ENCODE measurements around the gene NALCN. TPM values are rescaled to one million over a fixed set of nuclear protein-coding genes. Genes with fewer than 3 reads are reported as not detected.

NALCN gene
- total and polyA plus RNA-seq, 4 donors: 0.11 to 0.64 (median 0.37) TPM

- DNase-seq (no peak), ATAC-seq (ENCODE audit: insufficient read depth, low FRiP score) (no peak)
- Histone ChIP-seq H3K9ac (ENCODE audit: insufficient read depth in 1 of 2, low read length in 2 of 2) (no peak overlapping the region), H3K4me1 (ENCODE audit: control insufficient read depth in 5 of 5, insufficient read depth in 5 of 5, low read length in 5 of 5) (no peaks in the 10 kb centered on the region), H3K27ac (ENCODE audit: low read depth in 1 of 2, low read length in 1 of 2) (no peak overlapping the region), H3K9me3 (ENCODE audit: control insufficient read depth in 4 of 4, insufficient read depth in 3 of 4, low read length in 3 of 4) (no peaks in the 10 kb centered on the region), H3K36me3 (ENCODE audit: control insufficient read depth in 4 of 4, insufficient read depth in 4 of 4, low read length in 4 of 4) (no peaks in the 10 kb centered on the region), H3K27me3 (ENCODE audit: control insufficient read depth in 3 of 3, insufficient read depth in 3 of 3, low read length in 2 of 3) (no peaks in the 10 kb centered on the region), H3K4me3 (no peak overlapping the region)
- 82% methylated on average over 2 of the region's 2 CpGs for WGBS, 2 donors
- no peak for TF ChIP-seq CTCF (IDR thresholded peaks at IDR 0.05; ENCODE audit: control extremely low read depth, extremely low read depth)
Observed at GRCh38 chr13:101219609-101220265, 196.6 kb downstream of the NALCN start.

- DNase-seq (no peak), ATAC-seq (ENCODE audit: insufficient read depth, low FRiP score) (no peak)
- no peak overlapping the region for H3K4me3 ChIP-seq
- H3K27me3 ChIP-seq (ENCODE audit: control insufficient read depth in 3 of 3, insufficient read depth in 3 of 3, low read length in 2 of 3): no peaks in the 10 kb centered on the region
- H3K9ac ChIP-seq (ENCODE audit: insufficient read depth in 1 of 2, low read length in 2 of 2): no peak overlapping the region
- no peak for TF ChIP-seq CTCF (IDR thresholded peaks at IDR 0.05; ENCODE audit: control extremely low read depth, extremely low read depth)
- H3K27ac ChIP-seq (ENCODE audit: low read depth in 1 of 2, low read length in 1 of 2): no peak overlapping the region
- H3K4me1 ChIP-seq (ENCODE audit: control insufficient read depth in 5 of 5, insufficient read depth in 5 of 5, low read length in 5 of 5): no peaks in the 10 kb centered on the region
- WGBS, 2 donors: 71 to 84% methylated on average over 2 of the region's 2 CpGs
- no peaks in the 10 kb centered on the region for H3K36me3 ChIP-seq (ENCODE audit: control insufficient read depth in 4 of 4, insufficient read depth in 4 of 4, low read length in 4 of 4)
- no peaks in the 10 kb centered on the region for H3K9me3 ChIP-seq (ENCODE audit: control insufficient read depth in 4 of 4, insufficient read depth in 3 of 4, low read length in 3 of 4)
Observed at GRCh38 chr13:101218484-101218883, 197.8 kb downstream of the NALCN start.

- DNase-seq: no peak
- no peaks in the 10 kb centered on the region for H3K4me1 ChIP-seq (ENCODE audit: control insufficient read depth in 5 of 5, insufficient read depth in 5 of 5, low read length in 5 of 5)
- no peak for ATAC-seq (ENCODE audit: insufficient read depth, low FRiP score)
- no peaks in the 10 kb centered on the region for H3K9me3 ChIP-seq (ENCODE audit: control insufficient read depth in 4 of 4, insufficient read depth in 3 of 4, low read length in 3 of 4)
- no peaks in the 10 kb centered on the region for H3K36me3 ChIP-seq (ENCODE audit: control insufficient read depth in 4 of 4, insufficient read depth in 4 of 4, low read length in 4 of 4)
- no peak overlapping the region for H3K27ac ChIP-seq (ENCODE audit: low read depth in 1 of 2, low read length in 1 of 2)
- H3K9ac ChIP-seq (ENCODE audit: insufficient read depth in 1 of 2, low read length in 2 of 2): no peak overlapping the region
- no peaks in the 10 kb centered on the region for H3K27me3 ChIP-seq (ENCODE audit: control insufficient read depth in 3 of 3, insufficient read depth in 3 of 3, low read length in 2 of 3)
- no peak for TF ChIP-seq CTCF (IDR thresholded peaks at IDR 0.05; ENCODE audit: control extremely low read depth, extremely low read depth)
- H3K4me3 ChIP-seq: no peak overlapping the region
Observed at GRCh38 chr13:101217086-101217485, 199.2 kb downstream of the NALCN start.

- Histone ChIP-seq H3K4me1 (ENCODE audit: control insufficient read depth in 5 of 5, insufficient read depth in 5 of 5, low read length in 5 of 5) (no peaks in the 10 kb centered on the region), H3K36me3 (ENCODE audit: control insufficient read depth in 4 of 4, insufficient read depth in 4 of 4, low read length in 4 of 4) (no peaks in the 10 kb centered on the region), H3K27me3 (ENCODE audit: control insufficient read depth in 3 of 3, insufficient read depth in 3 of 3, low read length in 2 of 3) (no peaks in the 10 kb centered on the region), H3K9me3 (ENCODE audit: control insufficient read depth in 4 of 4, insufficient read depth in 3 of 4, low read length in 3 of 4) (no peaks in the 10 kb centered on the region), H3K4me3 (no peak overlapping the region), H3K9ac (ENCODE audit: insufficient read depth in 1 of 2, low read length in 2 of 2) (no peak overlapping the region), H3K27ac (ENCODE audit: low read depth in 1 of 2, low read length in 1 of 2) (no peak overlapping the region)
- no peak for DNase-seq
- TF ChIP-seq CTCF (IDR thresholded peaks at IDR 0.05; ENCODE audit: control extremely low read depth, extremely low read depth): no peak
- no peak for ATAC-seq (ENCODE audit: insufficient read depth, low FRiP score)
Observed at GRCh38 chr13:101211261-101211660, 205.0 kb downstream of the NALCN start.

Measured in lung (tissue), 12 donors.